Stimulated activated CD4-positive, alpha-beta T cell treated with anti-CD3 and anti-CD28 coated beads, Interleukin-15, amount 100 ng/mL, for 1 hour (primary cell): ENCODE results near the gene SGIP1.
"Not testable (repeated sequence)": the region's sequence is repeated elsewhere in the genome, so short reads cannot be mapped to it uniquely, and the experiment has no call there.

Experiments used
- DNase-seq, 2 donors: peaks; one replicate each; pipeline ENCODE4 v3.0.0-alpha.2; 2020; ENCODE audit warnings: low read depth in 1 of 2, low spot score in 1 of 2

Gene SGIP1

DNA sequence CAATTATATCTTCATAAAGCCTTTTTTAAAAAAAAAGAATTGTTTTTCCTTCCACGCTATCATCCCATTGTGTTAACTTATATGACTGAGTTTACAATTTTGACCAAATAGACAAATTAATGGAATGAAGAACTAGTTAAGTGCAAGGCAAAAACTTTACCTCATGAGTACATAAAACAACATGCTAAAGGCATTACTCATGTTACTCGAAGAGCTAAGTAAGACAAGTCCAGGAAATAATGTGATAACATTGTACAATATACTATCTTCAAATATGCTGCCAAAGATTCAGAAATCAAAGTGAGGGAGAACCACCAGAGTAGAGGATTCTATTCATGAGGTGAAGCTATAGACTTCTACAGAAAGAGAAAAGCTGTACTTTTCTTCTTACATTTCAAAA lies 194.1 kb downstream of the SGIP1 start:
- DNase-seq: no peak

DNA sequence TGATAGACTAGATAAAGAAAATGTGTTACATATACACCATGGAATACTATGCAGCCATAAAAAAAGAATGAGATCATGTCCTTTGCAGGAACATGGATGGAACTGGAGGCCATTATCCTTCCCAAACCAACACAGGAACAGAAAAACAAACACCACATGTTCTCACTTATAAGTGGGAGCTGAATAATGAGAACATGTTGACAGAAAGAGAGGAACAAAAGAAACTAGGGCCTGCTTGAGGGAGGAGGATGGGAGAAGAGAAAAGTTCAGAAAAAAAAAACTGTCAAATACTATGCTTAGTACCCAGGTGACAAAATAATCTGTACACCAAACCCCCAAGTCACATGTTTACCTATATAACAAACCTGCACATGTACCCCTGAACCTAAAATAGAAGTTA lies 194.8 kb downstream of the SGIP1 start:
- not testable (repeated sequence) for DNase-seq

DNA sequence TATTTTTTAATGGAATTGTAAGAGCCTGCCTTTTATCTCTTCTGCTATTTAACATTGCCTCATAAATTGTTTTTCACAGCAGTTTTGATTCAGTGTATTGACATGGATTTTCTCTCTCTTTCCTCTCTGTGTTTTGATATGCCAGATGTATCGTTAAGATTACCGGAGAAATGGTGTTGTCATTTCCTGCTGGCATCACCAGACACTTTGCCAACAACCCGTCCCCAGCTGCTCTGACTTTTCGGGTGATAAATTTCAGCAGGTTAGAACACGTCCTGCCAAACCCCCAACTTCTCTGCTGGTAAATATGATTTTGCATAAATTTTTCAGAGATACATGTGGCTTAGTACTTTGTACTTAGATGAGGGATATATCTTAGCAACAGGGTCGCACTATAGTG lies 195.2 kb downstream of the SGIP1 start:
- no peak for DNase-seq

DNA sequence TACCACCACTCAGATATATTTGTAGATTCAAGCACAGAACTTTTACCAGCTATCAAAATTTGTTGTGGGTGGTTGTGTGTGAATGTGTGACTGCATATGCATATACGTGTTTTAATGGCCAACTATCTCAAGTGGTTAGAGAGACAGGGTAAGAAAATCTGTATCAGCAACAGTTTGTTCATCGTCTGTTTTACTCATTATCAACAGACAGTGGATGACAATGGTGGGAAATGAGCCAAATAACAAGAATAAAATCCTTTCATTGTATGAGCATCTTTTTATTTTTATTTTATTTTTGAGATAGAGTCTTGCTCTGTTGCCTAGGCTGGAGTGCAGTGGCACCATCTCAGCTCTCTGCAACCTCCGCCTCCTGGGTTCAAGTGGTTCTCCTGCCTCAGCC lies 195.6 kb downstream of the SGIP1 start:
- no peak for DNase-seq

DNA sequence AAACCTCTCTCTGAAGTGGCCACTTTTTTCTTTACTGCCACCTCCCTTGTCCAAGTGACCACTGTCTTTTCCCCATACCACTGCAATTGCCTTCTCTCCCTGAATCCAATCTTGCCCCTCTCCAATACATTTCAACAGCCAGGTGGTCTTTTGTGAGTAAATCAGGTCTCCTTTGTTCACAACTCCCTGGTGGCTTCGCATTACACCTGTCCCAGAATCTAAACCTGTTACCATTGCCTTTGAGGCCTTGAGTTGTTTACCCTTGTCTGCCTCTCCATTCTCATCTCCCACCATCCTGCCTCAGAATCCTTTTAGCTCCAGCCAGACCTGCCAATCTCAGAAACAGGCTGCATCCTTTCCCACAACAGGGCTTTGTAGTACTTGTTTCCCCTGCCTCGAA lies 196.5 kb downstream of the SGIP1 start:
- no peak for DNase-seq

DNA sequence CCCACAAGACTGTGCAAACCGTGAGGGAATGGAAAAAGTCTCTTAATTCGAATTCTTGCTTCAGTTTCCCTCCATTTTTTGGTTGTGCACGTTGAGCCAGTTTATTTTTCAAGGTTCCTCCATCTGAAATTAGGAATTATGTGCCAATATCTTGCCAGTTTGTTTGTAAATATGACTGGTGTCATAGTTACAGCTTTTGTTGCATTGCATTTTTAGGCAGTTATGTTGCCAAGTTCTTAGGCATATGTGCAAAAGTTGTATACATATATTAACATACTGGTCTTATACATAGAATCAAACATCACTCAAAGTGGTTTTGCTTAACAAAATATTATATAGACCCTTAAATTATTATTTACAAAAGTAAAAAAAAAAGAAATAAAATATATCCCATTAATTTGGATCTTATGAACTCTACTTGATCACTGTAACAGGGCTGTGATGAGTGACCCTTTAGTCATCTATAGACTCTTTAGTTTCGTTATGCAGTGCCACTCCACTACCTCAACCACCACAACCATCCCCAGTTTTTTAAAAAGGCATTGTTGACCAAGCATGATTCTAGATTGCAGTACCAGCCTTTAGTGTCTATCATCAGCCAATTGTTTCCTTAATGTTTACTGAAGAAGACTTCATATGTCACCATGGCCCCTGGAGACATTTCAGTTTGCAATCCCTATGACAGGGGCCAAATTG lies 197.4 kb downstream of the SGIP1 start:
- DNase-seq: no peak

DNA sequence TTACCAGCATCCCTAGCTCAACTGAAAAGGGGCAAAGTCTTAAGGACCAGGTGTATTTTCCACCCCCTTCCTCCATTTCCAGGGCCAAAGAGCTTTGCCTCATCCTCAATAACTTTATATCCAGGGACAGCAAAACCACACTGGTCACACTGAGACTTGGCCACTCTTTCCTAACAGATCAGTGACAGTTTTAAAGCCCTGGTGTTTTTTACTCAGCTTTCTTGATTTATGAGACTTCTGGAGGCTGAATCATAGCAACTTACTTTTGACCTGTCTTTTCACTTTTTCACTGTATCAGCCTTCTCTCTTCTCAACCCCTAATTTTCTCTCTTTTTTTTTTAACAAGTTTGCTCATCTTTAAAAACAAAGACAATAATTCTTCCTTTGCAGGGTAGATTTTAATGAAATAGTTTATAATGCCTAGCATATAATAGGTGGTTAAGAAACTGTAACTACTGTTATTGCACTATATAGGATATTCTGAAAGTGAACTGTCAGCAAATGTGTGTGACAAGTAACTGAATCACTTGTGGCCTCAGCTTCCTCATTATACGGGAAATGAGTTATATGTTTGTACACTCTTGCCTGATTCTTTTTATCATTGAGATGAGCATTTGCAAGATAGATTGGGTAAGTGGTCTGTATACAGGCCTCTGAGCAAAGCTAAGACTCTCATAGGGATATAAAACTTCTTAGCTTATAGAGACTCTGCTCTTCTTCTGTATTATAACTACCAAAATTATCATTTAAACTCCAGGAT lies 198.6 kb downstream of the SGIP1 start:
- DNase-seq: no peak

DNA sequence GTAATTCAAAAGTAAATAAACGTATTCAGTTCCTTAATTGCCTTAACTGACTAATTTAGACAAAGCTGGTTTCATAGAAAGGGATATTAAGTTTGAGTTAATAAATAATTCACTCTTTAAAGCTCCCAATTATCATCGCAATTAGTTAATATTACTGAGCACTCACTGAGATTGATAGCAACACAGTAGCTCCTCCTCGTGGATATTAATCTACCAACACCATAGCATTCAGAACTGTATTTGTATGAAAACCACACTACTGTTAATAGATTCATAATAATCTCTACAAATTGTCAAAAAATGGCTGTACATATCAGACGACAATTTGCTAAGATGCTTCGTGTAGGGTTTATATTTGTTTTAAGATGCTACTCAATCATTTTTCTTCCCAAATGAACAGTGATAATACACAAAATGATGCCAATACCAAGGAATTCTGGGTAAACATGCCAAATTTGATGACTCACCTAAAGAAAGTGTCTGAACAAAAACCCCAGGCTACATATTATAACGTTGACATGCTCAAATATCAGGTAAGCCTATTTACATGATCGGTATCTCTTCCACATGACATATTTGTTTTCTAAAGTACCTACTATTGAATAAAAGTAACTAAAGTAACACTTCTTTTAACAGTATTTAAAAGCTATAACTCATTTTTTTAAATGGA lies 199.5 kb downstream of the SGIP1 start:
- no peak for DNase-seq

DNA sequence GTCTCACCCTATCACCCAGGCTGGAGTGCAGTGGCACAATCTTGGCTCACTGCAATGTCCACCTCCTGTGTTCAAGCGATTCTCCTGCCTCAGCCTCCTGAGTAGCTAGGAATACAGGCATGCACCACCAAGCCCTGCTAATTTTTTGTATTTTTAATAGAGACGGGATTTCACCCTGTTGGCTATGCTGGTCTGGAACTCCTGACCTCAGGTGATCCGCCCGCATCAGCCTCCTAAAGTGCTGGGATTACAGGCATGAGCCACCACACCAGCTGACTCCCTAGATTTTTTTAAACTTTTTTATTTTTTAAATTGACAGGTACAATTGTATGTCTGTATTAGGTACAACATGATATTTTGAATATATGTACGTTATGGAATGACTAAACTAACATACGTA lies 200.6 kb downstream of the SGIP1 start:
- not testable (repeated sequence) for DNase-seq

DNA sequence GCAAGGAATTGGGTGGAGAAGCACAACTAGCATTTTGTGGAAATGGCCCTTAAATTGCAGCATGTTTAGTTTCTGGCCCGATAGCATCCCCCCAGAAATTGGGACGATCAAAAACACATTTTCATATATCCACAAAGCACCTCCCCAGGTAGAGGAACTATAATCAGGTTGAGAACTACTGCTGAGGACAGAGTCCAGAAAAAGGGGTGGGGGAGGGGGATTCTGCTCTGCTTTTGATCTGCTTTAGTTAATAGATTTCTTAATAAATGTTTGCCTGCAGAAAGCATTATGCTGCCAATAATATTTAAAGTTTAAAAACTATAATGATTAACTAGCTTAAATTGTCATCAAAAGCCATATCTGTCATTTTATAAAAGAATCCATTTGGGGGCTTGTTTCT lies 203.9 kb downstream of the SGIP1 start:
- DNase-seq: no peak

DNA sequence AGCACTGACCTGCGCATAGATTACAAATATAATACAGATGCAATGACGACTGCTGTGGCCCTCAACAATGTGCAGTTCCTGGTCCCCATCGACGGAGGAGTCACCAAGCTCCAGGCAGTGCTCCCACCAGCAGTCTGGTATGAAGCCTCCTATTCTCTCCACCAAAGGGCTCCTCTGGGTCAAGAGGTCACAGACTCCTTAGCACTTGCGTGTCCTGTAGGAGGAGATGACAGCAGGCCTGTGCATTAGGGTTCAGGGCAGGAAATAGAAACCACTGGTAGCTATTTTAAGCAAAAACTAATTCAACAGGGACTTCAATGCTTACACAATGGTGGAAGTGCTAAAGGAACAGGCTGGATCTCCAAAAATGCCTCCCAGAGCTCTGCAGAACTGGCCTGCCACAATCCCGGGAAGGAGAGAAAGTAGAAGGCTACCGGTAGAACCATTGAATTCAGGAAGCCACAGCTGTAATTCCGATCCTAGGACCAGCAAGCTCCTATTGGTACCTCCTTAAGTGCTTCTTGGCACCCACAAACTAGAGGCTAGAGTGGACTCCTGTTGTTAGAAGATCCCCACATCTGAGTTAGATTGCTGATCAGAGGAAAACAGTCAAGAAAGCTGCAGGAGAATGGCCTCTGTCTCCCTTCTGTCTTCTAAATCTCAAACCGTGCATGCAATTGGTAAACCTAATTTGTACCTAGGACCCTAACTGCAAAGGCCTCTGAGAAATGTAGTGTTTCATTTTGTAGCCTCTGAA lies 205.6 kb downstream of the SGIP1 start:
- DNase-seq: no peak

DNA sequence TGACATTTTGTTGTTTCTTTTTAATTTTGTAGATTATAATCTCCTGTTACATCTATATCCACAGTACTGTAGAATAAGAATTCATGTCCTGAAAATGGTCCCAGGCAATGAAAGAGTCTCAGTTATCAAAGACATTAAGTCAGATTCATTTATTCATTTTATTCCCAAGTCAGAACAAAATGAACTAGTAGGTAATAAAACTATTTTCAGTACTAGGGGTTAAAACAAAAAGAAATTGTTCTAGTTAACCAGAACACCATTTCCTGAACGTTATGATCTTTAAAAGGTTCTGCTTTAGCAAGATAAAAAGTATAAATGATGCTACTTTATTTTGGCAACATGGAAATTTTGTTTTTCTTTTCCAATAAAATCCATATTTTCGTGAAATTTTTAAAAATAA lies 211.5 kb downstream of the SGIP1 start:
- DNase-seq: no peak

DNA sequence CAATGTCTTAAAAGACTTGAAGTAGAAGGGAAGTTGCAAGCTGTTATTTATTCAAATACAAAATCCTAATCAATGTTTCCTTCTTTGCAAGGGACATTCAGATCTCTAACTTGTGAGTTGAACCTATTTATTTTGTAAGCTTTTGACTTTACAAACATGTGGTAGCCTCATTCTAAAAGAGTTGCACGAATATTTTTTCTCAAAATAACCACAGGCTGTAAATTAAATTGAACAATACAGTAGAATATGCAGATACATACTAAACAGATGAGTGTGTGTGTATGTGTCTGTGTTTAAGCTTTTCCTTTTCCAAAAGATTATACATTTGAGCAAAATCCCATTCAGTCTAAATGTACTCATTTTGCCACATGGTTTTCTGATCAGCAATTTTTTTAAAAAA lies 213.5 kb downstream of the SGIP1 start:
- DNase-seq: no peak

DNA sequence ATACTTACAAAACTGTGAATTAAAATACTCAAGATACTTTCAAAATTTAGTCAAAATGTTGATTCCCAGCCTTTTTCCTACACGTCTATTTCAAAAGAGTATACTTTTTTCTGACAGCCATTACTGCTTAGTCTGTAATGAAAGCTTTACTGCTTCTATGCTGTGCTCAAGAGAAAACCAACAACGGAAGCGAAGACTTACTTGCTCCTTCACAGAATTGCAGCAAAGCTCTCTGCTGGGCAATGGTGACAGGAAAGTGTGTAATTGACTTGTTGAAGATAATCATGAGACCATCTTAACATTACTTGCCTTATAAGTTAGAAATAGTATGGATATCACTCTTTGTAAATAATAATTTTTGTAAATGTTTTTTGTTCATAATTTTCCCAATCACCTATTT lies 216.6 kb downstream of the SGIP1 start:
- DNase-seq: no peak

DNA sequence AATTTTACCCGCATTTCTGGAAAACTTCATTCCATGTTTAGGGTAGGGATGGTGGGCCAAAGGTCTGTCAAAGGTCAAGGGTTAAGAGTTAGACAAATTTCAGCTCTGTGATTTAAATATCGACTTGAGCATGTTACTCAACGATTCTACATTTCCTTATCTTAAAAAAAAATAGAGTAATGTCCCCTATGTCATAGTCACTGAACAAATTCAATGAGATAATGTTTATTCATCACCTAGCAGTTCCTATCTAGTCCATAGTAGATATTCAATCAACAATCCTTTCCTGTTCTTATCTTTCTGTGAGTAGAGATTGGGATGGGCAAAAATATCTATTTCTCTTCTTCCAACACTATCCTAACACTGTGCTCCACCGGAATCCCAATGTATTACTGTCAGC lies 217.2 kb downstream of the SGIP1 start:
- no peak for DNase-seq

DNA sequence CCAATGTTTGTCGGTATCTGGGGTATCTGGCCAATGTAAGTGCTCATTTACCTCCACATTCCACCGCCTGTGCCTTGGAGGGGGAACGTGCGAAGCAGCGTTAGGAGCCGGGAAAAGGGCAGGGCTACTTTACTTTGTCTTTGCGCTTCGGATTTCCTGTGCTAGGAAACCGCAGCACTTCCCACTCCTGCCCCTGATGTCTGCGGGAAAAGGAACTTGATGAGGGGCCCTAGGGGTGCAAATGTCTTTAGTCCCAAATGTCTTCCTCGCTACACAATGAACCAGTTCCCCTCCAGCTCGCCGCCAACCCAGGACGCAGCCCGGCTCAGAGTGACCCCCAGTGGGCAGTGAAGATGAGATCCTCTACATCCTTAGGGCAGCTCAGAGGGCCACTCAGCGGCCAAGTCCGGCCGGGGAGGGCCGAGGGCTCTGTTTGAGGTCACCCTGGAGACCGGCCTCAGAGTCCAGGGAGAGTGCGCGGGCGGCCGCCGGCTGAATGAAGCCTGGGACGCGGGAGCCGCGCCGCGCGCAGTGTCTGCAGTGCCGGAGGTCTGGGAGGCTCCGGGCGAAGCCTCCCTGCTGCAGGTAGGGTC lies 218.1 kb downstream of the SGIP1 start, which contains the start of gene DYNLT5:
DYNLT5 (plus strand) TSS at position 460 of the 593 bp plus-strand sequence. CDS start 2,200 bp downstream, outside the sequence.
- DNase-seq: no peak

DNA sequence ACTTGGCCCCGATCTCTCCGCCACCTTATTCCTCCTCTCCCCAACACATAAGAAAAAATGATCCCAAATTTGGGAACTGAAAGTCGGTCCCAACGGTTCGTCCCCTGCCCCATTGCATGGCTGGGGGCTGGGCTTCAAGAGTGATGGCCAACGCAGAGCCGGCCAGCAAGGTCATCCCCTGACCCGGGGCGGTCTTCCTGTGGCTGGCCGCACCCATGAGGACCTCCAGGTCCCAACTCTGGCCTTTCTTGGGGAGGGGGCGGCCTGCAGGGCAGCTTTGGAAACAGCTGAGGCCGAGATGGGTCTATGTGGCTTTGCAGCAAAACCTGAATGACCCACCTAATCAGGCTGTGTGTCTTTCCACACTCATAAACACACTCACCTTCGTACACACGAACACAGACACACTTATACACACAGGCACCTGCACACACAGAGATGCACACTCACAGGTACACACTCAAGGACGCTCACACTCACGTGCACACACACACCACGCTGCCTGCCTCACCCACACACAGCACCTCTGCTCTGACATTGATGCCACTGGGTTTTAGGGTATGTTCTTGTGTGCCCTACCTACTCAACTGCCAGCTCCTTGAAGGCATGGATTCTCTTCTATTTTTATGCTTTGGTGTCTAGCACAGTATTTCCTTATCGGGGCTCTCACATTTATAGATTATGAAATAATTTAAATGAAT lies 218.9 kb downstream of the SGIP1 start:
- no peak for DNase-seq

DNA sequence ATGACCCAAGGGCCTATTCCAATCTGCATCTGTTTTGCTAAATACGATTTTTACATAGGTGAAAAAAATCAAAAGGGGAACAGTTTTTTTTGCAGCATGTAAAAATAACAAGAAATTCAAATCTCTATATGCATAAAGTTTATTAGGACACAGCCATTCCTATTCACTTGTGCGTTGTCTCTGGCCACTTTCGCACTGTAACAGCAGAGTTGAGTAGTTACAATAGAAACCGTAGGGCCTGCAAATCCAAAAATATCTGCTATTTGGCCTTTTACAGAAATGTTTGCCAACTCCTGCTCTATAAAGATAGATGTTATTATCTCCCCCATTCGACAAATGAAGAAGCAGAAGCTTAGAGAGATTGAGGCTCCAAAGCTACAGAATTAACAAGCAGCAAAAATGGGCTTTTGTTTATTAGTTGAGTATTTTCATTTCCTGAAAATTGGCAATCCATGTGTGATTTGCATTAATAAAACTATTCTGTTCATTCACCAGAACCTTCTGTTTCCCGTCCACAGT lies 223.8 kb downstream of the SGIP1 start:
- no peak for DNase-seq

DNA sequence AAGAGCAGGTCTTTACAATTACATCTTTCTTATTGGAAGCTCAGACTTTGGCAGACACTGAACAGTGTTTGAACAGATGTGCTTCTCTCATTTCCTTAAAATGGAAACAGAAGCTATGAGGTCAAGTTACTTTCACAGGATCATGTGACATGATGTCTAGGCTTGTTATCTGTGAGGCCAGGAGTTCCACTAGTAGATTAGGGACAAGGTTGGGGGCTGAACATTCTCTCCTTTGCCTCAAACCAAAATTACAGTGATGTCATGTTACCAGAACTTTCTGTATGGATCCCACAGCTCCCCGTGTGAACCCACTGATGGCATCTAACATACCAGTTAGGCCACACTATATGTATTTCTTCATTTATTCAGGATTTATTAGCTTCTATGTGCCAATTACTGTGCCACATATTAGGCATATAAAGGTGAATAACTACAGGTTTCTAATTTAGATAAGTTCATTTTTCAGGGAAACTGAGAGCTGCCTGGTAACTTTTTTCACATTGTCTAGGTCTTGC lies 224.3 kb downstream of the SGIP1 start:
- DNase-seq: no peak

DNA sequence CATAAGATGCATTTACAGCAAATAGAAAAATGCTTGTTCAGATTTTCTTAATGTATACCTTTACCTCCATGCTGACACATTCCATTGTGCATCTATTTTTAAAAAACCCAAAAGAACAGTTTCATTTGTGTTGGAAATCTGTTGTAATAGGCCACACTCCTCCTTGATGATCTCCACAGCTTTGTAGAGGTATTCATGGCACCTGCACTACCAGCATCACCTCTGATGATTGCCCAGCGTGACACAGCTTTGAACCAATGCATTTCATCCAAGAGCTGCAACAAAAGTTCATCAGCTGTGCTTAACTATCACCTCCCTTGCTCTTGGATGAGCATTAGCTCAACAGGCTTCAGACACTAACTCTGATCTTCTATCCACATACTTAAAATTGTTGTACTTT lies 226.6 kb downstream of the SGIP1 start:
- DNase-seq: no peak
